ENCODE results near the gene KRTAP4-9.
"Not testable (repeated sequence)": the region's sequence is repeated elsewhere in the genome, so short reads cannot be mapped to it uniquely, and the experiment has no call there.

KRTAP4-9 gene

GRCh38 chr17:41105347-41105746 is at the start of gene KRTAP4-9:
Gene KRTAP4-9, plus strand, starts transcription at chr17:41105389. Its CDS starts 0 bp downstream, at chr17:41105389.
- not testable (repeated sequence) for DNase-seq

- DNase-seq = no peak
Observed at GRCh38 chr17:41057547-41057946, 47.6 kb upstream of the KRTAP4-9 start.

GRCh38 chr17:41058741-41059140 is 46.4 kb upstream of the KRTAP4-9 start:
- DNase-seq = no peak

DNA sequence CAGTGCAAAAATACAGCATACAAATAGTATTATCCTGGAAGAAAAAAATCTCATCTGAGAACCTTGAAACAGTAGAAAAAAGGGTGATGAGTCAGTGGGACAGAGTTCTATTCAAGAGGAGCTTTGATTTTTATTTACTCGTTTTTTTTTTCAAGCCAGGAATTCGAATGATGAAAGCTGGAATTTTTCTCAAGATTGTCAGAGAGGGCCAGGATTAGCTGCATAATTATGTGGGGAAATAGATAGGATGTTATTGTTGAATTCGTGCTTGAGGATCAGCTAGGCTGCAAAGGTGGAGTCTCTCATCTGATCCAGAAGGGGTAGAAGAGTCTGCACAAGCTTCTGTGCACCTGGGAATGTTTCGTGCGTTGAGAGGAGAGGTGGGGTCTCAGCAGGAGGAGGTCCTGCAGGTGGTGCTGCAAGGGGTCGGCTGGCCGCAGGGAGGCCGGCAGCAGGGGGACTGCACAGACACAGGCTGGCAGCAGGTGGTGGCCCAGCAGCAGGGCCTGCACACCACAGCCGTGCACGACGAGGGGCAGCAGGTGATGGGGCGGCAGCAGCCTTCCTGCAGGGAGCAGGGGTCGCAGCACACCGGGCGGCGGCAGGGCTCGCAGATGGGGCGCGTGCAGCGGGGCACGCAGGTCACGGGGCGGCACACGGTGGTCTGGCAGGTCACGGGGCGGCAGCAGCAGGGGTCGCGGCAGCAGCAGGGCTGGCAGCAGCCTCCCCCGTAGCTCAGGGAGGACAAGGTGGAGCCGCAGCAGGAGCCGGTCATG is 45.7 kb upstream of the KRTAP4-9 start:
- DNase-seq = peak; percentile 23

DNA sequence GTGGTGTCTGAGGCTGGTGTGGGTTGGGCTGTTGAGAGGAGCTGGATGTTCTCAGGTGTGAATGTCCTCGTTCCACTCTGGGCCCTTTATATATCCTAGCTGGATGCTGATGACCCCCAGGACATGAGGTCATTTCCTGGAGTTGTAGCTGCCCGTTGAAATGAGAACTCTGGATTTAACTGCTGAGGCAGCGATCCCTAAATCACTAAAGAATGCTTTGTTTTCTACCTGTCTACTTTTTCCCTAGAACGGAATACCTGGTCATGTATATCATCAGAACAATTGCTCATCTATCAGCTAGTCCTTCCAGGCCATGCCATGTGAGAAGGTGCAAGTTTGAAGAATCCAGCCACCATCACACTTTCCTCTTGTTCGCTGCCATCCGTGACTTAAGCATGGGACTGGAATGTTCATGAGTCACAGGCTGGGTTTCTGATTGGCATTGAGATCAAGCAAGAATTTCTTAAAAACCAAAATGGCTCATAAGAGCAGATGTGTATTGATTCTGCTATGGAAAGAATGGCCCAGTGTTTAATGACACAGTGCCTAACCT is 45.1 kb upstream of the KRTAP4-9 start, which contains the start of gene KRTAP2-3:
Gene KRTAP2-3 (minus strand): TSS at position 63 of the 553 bp plus-strand sequence. CDS start 64 bp downstream, outside the sequence.
- DNase-seq = no peak

GRCh38 chr17:41061964-41062363 is 43.2 kb upstream of the KRTAP4-9 start:
- DNase-seq = no peak

- DNase-seq = no peak
Observed at GRCh38 chr17:41063449-41063848, 41.7 kb upstream of the KRTAP4-9 start.

DNA sequence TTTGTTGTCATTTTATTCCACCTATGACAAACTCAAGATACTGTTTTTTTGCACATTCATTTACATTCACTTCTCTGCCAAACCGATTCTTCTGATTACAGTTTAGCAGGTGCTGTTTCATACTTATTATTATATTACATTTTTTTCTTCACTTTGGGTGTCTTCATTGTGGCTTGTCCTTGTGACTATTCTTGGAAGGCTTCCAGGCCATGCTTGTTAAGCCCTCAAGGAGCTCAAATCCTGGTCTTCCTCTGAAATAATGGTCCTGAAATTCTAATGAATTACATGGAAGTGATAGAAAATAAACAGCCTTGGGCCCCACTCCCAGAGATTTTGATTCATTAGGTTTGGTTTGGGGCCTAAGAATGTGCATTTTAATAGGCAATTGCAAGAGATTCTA is 40.9 kb upstream of the KRTAP4-9 start:
- DNase-seq = no peak

DNA sequence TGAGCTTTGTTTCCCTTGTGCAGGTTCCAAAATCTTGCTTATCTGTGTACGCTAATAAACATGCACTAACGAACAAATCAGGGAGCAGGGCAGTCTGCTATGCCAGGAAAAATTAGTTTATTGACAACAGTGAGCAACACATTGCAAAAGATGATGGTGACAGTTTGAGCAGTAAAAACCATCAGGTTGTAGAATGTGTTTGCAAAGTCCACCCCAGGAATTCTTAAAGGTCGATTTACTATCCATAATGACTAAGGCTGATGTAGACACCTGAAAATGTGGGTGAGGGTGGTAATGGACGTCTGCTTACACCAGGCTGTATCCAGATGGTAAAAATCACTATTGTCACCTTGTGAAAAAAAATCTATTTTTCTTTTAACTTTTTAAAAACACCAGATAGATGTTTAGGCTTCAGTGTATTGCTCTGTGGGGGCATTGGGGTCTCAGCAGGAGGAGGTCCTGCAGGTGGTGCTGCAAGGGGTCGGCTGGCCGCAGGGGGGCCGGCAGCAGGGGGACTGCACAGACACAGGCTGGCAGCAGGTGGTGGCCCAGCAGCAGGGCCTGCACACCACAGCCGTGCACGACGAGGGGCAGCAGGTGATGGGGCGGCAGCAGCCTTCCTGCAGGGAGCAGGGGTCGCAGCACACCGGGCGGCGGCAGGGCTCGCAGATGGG is 40.0 kb upstream of the KRTAP4-9 start:
- not testable (repeated sequence) for DNase-seq

DNA sequence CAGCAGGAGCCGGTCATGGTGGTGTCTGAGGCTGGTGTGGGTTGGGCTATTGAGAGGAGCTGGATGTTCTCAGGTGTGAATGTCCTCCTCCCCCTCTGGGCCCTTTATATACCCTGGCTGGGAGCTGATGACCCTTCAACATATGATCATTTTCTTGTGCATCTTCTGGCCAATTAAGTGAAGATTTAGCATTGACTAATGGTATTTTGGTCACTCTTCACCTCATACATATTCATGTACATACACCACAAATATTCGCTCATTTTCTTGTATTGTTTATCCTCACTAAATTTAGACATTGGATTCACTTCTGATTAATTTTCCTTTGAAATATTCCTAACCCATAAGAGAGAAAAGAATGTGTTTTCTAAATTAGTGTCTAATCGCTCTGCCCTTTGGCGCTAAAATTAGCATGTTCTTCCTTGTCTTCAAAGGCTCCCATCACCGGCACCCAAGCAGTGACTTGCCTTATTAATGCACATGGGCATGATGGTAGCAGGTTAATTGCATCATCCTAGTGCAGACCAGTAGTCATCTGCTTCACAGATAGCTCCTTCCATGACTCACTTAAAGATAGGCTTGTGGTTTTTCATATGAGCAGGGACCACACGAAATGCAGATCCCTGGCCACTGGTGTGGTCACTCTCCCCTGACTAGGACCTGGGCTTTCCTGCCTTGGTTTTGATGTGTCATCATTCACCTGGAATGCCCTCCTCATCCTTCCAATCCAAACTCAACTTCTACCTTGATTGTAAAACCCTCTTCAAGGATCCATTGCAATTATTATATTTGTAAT is 39.2 kb upstream of the KRTAP4-9 start, which contains the start of gene KRTAP2-4:
Gene KRTAP2-4 (minus strand): TSS at position 51 of the 796 bp plus-strand sequence. CDS start 34 bp downstream, at position 17.
- no peak for DNase-seq

GRCh38 chr17:41067281-41067680 is 37.9 kb upstream of the KRTAP4-9 start:
- DNase-seq = no peak

- DNase-seq = no peak
Observed at GRCh38 chr17:41069031-41069430, 36.2 kb upstream of the KRTAP4-9 start.

GRCh38 chr17:41071606-41072360 is 33.4 kb upstream of the KRTAP4-9 start:
- peak; percentile 66 for DNase-seq

- DNase-seq = no peak
Observed at GRCh38 chr17:41073676-41074075, 31.5 kb upstream of the KRTAP4-9 start.

- DNase-seq = no peak
Observed at GRCh38 chr17:41076788-41077187, 28.4 kb upstream of the KRTAP4-9 start.

GRCh38 chr17:41082626-41083025 is 22.6 kb upstream of the KRTAP4-9 start:
- DNase-seq = no peak

- not testable (repeated sequence) for DNase-seq
Observed at GRCh38 chr17:41083427-41083826, 21.8 kb upstream of the KRTAP4-9 start.

DNA sequence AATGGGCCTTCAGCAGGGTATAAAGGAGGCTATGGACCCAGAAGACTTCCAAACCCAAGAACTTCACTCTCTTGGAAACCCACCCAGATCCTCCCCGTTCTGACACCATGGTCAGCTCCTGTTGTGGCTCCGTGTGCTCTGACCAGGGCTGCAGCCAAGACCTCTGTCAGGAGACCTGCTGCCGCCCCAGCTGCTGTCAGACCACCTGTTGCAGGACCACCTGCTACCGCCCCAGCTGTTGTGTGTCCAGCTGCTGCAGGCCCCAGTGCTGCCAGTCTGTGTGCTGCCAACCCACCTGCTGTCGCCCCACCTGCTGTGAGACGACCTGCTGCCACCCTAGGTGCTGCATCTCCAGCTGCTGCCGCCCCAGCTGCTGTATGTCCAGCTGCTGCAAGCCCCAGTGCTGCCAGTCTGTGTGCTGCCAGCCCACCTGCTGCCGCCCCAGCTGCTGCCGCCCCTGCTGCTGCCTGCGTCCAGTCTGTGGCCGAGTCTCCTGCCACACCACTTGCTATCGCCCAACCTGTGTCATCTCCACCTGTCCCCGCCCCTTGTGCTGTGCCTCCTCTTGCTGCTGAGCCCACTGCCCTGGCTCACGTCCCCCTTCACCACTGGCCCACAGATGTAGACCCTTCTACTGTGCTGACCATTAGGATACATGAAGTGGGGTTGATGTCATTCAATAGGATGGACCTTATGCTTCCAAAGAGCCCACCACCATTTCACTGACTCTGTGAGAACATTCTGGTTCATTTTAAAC is 20.9 kb upstream of the KRTAP4-9 start, which contains the start of gene KRTAP4-7:
Gene KRTAP4-7 (plus strand): TSS at position 51 of the 757 bp plus-strand sequence. CDS start 57 bp downstream, at position 108.
- not testable (repeated sequence) for DNase-seq

- DNase-seq = not testable (repeated sequence)
Observed at GRCh38 chr17:41088760-41089352, 16.3 kb upstream of the KRTAP4-9 start.

GRCh38 chr17:41096055-41096454 is 9.1 kb upstream of the KRTAP4-9 start:
- DNase-seq = no peak

GRCh38 chr17:41098042-41098441 is 7.1 kb upstream of the KRTAP4-9 start, which contains the start of gene KRTAP4-8:
Gene KRTAP4-8, minus strand, starts transcription at chr17:41098142. Its CDS starts 58 bp downstream, at chr17:41098084.
- no peak for DNase-seq

All from DMS53 (cell line).